GM19328 (cell line): ENCODE measurements around the gene KRTAP4-3.
"Not testable (repeated sequence)": the region's sequence is repeated elsewhere in the genome, so short reads cannot be mapped to it uniquely, and the experiment has no call there.

Source experiments
- ATAC-seq: cut with Tn5 transposase; IDR thresholded peaks from one replicate; pipeline ENCODE4 v1.9.1; 2021; ENCODE audit warnings: mild to moderate bottlenecking, moderate library complexity; ENCODE audit not compliant: unreplicated experiment

KRTAP4-3 gene

DNA sequence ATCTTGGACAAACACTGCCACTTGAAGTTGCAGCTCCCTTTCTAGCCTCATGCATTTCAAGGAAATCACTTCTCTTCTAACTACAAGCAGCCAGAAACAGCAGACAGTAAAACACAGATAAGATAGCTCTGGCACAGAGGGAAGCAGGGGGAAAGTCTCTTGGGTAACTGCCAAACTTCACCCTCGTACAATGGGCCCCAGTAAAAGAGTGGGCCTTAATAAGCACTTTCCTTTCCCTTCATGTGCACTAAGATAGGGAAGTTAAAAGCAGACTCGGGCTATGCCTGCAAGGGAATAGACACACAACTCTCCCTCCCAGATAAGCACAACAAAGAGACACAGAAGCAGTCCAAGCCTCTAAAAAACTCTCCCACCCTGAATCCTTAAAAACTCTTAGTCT lies 14.2 kb downstream of the KRTAP4-3 start:
- no peak for ATAC-seq

DNA sequence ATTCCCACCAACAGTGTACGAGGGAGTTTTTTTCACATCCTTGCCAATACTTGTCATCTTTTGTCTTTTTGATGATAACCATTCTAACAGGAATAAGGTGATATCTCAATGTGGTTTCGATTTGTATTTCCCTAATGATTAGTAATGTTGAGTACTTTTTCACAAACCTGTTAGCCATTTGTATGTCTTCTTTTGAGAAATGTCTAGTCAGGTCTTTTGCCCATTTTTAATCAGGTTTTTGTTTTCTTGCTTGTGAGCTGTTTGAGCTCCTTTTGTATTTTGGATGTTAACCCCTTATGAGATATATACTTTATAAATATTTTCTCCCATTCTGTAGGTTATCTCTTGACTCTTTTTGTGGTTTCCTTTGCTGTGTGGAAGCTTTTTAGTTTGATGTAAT lies 16.5 kb downstream of the KRTAP4-3 start:
- no peak for ATAC-seq

DNA sequence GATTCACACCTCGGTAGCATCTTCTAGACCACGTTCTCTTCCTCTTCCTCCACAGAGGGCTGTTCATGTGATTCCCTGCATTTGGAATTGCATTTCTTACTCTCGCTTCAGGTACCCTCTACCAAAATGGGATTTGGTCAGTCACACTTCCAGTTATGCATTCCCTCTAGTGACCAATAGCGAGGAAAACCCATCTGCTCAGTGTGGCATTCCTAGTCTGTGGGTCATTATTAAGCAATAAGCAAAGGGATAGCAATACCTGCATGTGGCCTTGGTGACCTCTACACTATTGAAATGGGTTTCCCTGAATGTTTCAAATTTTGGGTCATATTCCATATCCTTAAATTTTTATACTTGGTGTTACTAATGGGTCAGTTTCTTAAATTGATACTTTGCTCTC lies 18.0 kb downstream of the KRTAP4-3 start:
- ATAC-seq: no peak

DNA sequence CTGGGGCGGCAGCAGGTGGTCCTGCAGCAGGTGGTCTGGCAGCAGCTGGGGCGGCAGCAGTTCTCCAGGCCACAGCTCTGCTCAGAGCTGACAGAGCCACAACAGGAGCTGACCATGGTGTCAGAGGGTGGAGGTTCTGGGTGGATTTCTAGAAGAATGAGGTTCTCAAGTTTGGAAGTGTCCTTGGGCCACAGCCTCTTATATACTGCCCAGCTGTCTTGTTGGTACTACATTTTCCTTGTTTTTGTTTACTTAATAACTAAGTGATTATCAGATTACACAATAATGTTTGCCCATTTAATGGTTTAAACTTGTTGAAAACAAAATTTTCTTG lies 18.4 kb downstream of the KRTAP4-3 start, which contains the start of gene KRTAP4-5:
KRTAP4-5 (minus strand) TSS at position 174 of the 334 bp plus-strand sequence; CDS start at position 116, 58 bp downstream.
- ATAC-seq: no peak

DNA sequence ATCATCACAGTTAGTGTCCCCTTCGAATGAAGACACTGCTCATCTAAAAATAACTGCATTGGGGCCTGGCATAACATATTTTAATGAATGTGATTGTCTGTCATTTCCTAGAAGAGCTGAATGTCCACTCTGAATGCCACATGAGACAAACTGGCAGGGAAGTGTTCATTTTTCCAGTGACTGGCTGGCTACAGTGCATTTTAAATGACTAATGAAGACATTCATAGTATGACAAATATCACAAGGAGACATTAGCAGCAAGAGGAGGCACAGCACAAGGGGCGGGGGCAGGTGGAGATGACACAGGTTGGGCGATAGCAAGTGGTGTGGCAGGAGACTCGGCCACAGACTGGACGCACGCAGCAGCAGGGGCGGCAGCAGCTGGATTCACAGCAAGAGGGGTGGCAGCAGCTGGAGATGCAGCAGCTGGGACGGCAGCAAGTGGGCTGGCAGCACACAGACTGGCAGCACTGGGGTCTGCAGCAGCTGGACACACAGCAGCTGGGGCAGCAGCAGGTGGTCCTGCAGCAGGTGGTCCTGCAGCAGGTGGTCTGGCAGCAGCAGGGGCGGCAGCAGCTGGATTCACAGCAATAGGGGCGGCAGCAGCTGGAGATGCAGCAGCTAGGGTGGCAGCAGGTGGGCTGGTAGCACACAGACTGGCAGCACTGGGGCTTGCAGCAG lies 18.9 kb downstream of the KRTAP4-3 start:
- not testable (repeated sequence) for ATAC-seq

DNA sequence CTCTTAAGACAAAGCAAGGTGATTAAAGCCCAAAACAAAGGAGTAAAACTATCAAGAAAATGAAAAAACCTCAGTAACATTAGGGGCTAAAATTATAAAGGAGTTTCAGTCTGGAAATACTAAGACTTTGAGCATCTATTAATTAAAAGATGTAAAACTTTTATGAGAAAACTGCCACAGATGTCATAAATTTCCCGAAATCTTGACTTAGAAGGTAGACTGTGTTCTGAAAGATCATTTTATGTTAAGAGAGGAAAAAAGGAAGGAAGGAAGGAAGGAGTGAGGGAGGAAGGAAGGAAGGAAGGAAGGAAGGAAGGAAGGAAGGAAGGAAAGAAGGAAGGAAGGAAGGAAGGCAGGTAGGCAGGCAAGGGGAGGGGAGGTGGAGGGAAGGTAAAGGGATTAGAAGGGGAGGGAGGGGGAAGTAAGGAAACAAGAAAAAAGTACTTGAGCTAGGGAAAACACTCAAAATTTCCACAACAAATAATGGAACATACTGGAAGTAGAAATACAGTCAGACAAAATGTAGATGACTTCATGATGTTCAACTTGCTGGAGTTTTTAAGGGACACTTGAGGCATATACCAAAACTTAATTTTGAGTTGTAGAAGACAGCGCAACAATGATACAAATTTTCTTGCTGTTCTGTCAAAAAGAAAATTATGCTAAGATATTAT lies 20.4 kb downstream of the KRTAP4-3 start:
- no peak for ATAC-seq

DNA sequence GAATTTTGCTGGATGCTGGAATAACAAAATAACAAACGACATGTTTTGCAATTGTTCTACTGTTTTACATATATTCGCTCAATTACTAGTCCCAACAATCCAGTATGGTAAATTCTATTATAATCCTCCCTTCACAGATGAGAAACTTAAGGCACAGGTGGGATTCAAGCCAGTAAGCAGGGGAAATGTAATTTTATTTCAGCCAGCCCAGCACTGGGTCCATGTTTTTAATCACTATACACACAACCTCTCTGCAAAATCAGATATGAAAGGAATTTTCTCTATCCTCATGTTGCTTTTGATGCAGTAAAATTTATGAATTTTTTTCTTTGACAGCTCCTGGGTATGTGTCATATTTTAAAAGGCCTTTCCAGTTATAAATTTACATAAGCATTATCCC lies 22.8 kb downstream of the KRTAP4-3 start:
- ATAC-seq: no peak

DNA sequence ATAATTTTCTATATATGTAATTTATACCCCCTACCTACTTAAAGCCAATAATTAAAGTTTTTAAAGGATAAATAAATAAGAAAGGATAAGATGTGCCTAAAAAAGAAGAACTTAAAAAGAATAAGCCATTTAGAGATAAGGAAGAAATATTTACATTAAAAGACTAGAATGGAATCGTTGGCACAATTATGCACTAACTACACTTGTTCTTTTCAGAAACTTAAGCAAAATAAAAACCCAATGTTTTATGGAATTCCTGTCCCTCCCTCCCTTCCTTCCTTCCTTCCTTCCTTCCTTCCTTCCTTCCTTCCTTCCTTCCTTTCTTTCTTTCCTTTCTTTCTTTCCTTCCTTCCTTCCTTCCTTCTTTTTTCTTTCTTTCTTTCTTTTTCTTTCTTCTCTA lies 23.2 kb downstream of the KRTAP4-3 start:
- ATAC-seq: no peak

DNA sequence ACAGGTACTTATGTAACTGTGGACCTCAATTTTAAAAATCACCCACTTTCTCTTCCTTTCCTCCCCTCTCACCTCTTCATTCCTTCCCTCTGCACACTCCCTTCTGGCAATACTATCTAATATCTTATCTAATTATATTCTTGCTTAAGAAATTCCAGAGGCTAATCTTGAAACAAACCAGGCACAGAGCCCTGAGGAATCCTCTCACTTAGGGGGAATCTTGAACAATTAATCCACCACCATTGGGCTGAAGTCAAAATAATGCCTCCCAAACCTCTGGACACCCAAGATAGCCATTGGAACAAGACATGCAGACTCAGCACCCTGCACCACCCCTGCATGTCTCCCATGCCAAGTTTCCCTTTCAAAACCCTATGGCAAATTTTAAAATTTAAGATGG lies 26.7 kb downstream of the KRTAP4-3 start:
- ATAC-seq: no peak

DNA sequence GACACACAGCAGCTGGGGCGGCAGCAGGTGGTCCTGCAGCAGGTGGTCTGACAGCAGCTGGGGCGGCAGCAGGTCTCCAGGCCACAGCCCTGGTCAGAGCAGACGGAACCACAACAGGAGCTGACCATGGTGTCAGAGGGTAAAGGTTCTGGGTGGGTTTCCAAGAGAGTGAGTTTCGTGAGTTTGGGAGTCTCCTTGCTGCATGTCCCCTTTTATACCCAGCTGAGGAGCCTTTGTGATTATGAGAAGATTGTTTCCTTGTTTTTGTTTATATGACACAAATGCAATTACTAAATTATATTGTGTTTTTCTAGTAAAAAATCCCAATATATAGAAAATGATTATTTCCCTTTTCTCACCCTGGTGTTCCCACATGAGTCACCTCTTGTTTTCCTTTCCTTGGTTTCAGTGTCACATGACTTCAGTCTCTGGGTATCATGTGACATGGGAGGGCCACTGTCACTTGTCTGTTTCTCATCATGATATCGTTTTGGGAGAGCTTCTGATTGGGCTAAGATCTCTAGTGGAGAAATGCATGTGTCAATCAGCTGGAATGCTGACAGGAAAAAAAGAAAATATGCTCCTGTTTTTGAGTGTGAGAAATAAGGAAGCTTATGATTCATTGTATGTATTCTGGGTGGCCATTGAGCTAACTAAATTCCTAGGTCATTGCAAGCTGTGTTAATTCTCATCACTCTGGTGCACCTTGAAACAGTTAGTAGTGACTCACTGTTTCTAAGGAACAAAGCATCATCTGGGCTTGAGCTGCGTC lies 27.5 kb downstream of the KRTAP4-3 start, which contains the start of gene KRTAP4-6:
KRTAP4-6 (minus strand) TSS at position 185 of the 772 bp plus-strand sequence; CDS start at position 128, 57 bp downstream.
- ATAC-seq: no peak

DNA sequence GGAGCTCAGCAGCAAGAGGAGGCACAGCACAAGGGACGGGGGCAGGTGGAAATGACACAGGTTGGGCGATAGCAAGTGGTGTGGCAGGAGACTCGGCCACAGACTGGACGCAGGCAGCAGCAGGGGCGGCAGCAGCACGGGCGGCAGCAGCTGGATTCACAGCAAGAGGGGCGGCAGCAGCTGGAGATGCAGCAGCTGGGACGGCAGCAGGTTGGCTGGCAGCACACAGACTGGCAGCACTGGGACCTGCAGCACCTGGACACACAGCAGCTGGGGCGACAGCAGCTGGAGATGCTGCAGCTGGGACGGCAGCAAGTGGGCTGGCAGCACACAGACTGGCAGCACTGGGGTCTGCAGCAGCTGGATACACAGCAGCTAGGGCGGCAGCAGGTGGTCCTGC lies 28.2 kb downstream of the KRTAP4-3 start:
- ATAC-seq: not testable (repeated sequence)

DNA sequence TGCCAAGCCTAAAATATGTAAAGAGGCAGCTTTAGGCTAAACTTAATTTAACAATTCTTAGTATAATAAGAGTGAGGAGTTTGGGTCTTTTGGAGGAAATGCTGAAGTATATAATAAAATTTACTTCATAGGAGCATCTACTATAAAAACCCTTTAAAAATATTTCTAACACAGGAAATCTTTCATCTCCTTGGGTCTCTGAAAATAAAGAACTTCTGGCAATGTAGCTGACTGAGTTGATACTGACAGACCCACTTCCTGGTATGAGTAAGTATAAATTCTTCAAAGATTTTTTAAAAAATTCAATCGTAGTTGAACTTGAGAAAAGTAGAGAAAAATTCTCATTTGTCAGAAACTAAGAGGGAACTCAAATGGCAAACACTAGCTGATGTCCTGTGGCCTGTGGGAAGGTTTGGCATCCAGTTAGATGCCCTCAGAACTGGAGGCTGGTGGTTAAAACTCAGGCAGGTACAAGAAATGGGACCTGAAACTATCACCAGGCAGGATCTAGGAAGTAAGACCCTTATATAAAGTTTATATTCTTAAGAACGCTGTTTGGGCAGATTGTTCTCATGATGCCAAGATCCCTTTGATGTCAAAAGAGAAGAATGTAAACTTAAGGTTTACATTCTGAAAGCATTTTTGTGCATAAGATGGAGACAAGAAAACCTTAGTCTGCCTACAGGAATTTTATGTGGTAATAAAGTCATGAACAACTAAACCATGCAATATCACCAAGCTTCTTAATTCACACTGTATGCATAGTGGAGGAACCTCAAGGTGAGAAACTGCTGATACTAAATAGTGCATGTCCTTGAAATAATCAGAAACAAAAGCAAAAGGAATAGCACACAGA lies 33.9 kb downstream of the KRTAP4-3 start:
- no peak for ATAC-seq

DNA sequence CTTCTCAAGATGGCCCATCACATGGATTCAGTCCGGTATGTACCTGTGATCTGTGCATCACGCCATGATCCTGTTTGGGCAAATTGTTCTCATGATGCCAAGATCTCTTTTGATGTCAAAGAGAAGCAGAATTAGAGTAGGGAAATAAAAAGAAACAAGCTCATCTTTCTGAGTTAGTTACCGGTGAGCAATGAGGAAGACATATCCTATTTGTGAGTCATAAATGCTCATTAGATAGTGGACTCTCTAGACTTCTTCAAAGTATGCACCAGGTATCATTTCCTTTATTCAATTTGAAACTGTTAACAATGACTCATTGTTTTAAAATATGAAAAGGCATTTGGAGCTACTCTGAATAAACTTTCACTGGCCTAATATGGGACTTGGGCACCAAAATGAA lies 36.0 kb downstream of the KRTAP4-3 start:
- no peak for ATAC-seq

DNA sequence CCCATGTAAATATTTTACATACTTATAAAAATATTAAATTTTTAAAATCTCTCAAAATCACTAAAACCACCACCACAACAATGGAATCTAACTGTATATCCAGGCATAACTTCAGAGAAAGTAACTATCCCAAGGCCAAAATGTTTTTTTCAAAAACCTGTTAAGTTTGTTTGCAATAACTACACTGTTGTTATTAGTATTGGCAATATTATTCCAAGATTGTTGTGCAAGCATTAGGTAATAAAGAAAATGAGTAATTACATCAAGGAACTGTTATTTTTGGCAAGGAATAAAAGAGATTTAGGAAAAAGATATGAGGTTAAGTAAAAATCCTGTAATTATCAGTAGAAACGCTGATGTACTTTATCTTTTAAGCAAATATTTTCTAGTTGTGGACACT lies 40.6 kb downstream of the KRTAP4-3 start:
- ATAC-seq: no peak

DNA sequence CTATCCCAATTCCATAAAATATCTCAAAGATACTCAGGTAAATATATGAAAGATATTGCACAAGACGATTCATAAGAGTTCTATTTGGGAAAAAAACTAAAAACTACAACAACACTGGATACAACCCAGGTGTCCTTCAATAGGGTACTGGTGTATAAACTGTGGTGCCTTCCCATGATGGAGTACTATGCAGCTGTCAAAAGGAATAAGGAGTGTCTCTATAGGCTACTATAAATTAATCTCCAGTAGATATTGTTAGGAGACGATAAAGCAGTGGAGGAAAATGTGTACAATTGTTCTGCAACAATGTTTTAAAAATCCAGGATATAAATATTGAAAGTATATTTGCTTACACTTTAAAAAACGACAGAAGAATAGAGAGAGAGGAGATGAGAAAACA lies 41.6 kb downstream of the KRTAP4-3 start:
- no peak for ATAC-seq

DNA sequence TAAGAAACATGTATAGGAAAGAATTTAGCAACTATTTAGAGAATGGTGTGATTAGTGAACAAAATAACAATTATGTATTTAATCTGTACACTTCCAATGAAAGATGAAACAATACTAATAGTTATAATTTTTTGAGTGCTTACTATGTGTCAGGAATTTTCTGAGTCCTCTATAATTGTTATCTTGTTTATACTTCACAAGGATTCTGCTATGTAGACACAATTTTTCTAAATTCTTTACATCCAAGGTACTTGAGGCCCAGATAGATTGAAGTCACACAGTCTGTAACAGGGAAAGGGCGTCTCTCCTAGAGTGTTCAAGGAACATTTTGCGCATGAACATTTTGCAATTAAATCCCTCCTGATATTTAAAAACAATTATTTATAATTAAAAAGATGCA lies 43.0 kb downstream of the KRTAP4-3 start:
- ATAC-seq: no peak

DNA sequence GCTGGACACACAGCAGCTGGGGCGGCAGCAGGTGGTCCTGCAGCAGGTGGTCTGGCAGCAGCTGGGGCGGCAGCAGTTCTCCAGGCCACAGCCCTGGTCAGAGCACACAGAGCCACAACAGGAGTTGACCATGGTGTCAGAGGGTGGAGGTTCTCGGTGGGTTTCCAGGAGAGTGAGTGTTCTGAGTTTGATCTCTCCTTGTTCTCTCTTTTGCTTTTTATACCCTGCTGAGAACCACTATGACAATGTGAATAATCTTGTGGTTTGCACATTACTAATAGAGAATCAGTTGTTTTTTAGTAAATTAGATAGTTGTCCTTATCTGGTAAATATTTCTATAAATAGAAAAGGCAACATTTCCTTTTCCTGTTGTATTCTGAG lies 44.0 kb downstream of the KRTAP4-3 start, which contains the start of gene KRTAP4-12:
KRTAP4-12 (minus strand) TSS at position 192 of the 381 bp plus-strand sequence; CDS start at position 132, 60 bp downstream.
- not testable (repeated sequence) for ATAC-seq

DNA sequence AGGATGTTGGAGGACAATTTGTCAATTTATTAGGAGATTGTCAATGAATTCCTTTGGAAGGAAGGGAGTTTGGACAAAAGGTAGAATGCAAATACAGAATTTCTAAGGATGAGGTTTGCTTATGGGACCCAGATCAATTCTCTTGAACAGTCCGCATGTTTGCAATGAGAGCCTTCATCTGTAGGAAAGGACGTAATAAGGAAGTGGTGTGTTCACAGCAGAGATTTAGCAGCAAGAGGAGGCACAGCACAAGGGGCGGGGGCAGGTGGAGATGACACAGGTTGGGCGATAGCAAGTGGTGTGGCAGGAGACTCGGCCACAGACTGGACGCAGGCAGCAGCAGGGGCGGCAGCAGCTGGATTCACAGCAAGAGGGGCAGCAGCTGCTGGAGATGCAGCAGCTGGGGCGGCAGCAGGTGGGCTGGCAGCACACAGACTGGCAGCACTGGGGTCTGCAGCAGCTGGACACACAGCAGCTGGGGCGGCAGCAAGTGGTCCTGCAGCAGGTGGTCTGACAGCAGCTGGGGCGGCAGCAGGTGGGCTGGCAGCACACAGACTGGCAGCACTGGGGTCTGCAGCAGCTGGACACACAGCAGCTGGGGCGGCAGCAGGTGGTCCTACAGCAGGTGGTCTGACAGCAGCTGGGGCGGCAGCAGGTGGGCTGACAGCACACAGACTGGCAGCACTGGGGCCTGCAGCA lies 44.6 kb downstream of the KRTAP4-3 start:
- not testable (repeated sequence) for ATAC-seq

DNA sequence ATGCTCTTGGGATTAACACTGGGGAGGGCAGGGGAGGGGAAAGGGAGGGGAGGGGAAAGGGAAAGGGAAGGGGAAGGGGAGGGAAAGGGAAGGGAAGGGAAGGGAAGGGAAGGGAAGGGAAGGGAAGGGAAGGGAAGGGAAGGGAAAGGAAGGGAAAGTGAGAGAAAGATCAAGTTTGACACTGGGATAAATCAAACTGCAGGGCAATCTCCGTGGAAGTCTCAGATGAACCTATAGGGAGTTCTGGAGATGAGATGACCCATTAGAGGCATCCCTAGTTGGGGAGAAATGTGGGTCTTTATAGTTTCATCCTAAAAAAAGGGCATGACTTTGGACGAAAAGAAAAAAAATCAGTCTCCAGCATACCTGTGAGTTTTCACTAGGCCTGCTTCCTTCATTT lies 46.3 kb downstream of the KRTAP4-3 start:
- no peak for ATAC-seq
